COLO668 (cell line): ENCODE results near the gene CHRNE.
A peak's percentile ranks its signal among the peaks of the same experiment; 100 is the strongest.
"Not testable (repeated sequence)": the region's sequence is repeated elsewhere in the genome, so short reads cannot be mapped to it uniquely, and the experiment has no call there.

Source experiments
- DNase-seq: peaks from one replicate; lab custom pipeline; 2025; ENCODE audit not compliant: unreplicated experiment; lab: John Stamatoyannopoulos, UW

The CHRNE gene

DNA sequence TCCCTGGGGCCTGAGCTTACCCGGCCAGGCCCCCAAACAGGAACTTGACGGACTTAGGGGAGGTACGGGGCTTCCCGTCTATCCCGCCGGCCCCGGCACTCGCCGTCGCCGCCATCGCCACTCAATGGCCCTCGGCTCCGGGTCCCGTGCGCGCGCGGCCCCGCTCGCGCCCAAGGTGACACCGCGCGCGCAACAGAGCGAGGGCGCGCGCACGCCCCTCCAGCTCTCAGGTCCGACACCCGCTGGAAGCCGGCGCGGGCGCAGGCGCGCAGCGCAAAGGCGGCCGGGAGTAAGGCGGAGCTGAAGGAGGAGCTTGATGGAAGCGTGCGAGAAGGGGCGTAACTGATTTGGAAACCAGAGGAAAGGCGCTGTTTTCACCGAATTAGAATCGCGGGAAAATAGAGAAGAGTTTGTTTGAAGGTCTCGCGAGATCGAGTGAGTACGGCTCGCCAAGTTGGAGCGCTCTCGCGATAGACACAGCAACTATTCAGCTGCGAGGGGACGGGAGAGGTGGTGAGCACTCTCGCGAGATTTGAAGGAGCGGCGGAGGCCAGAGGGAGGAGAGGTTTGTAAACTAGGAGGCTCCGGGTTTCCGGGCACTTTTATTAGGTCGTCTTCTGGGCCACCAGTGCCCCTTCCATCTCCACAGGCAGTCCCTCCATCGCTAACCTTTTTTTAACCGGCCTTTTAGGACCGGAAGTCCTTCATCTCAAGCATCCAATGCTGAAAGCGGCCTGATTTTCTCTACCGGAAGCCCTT, 37.1 kb upstream of the CHRNE start, which contains the start of the genes RNF167 and SLC25A11:
TSS of gene RNF167 (plus strand) at position 473 of the 759 bp plus-strand sequence. CDS start 642 bp downstream, outside the sequence.
TSS of gene SLC25A11 (minus strand) at position 251 of the 759 bp plus-strand sequence. CDS start at position 115, 136 bp downstream.
- DNase-seq = peak; percentile 97

DNA sequence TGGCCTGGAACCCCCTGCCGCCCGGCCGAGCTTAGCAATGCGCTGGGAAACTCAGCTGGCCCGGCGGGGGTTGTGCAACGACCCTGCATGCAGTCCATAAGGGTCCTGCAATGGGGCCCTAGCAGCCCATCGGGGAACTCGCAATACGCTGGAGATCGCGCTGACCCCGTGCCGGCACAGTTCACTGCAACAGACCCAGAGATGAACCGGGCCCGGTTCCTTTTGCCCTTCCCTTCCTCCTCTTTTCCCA, 36.6 kb upstream of the CHRNE start:
- peak; percentile 14 for DNase-seq

DNA sequence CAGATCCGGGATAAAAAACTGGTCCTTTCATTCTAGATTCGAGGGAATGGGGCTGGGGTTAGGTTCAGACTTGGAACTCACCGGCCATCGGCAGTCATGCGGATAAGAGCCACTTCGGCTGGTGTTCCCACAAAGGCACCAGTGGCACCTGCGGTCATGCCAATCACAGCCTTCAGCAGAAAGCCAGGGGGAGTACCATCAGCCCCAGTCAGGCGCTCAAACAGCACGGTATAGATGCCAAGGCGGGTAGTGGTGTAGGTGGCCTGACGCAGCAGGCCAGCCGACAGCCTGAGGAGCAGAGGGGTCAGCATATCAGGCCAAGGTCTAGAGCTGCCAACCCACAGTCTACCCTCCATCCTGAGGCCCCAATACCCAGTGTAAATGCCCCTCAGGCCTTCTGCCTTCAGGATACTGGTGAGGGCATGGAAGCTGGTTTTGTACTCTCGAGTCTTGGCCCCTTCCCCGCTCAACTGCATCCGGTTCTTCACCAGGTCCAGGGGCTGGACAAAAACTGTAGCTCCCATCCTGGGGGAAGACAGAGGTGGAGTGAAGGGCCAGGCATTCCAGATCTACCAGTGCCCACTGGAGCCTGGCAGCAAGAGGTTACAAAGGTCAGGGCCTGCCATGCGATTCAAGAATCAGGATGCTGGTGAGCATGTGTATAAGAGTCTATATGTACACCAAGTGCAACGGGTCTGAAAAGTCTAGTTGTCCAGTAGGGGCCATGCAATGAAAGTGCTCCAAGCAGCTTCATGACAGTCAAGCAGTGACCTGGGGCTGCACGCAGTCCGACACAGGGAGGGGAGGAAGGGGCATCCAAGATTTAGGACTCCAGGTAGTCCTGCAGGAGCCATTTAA, 36.0 kb upstream of the CHRNE start:
- peak; percentile 13 for DNase-seq

DNA sequence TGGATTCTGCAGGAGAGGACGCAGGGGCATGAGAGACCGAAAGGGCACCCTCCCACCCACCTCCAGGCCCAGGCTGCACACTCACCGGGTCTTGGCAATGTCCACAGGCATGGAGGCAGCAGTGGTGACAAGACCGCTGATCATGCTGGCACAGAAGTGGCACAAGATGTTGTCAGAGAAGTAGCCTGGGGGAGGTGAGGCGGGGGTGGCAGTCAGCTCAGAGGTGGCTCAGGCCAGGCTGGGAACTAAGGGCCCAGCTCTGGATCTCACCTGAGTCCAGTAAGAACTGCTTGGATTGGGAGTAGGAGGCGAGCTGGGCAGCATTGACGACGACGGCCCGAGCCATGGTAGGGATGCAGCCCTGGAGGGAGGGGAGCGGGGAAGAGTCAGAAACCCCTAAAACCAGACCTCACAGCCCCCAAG, 35.2 kb upstream of the CHRNE start:
- no peak for DNase-seq

DNA sequence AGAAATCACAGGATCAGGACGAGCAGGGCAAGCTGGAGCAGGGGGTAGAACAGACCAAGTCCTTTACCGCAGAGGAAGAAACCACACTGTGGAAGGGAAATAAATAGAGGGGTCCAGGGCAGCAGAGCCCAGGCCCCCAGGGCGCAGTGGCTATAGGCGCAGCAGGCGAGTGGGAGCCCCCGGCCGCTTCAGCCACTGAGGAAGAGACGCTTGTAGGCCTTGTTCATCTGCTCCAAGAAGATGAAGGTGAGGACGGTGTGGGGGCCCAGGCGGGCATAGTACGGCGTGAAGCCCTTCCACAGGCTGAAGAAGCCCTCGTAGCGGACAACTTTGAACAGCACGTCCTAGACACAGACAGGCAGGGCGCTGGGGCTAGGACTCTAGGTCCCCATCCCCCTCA, 34.7 kb upstream of the CHRNE start:
- no peak for DNase-seq

DNA sequence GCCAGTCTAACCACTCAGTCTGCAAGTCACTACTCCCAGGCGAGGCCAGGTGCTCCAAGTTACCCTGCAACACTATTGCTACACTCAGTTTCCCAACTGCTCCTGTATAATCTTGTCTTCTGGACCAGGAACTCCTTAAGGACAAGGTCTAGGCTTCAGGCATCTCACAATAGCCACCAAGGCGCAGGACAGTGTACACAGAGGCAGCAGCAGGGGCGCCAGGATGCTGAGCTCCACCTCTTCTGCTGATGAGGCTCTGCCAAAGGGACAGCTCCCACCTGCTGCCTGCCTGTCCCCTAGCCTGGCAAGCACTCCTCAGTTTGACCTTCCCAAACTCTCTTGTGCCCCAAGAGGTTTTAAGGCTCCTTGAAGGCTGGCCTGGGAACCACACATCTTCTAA, 33.5 kb upstream of the CHRNE start:
- DNase-seq = no peak

DNA sequence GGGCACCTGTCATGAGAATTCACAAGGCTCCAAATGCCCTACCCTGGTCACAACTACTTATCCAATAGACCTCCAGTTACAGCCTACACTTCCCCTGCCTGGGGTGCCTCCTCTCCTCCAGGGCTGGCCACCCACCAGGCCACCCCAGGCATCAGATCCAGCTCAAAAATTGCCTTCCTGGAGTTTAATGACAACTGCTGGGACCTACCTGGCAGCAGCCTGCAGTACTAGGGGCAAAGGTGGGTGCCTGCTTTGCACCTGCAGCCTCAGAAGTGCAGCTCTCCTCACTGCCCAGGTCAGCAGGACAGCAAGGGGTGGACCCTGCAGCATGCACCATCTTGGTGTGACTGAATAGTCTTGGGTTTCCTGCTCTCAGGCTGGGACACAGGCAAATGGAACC, 32.8 kb upstream of the CHRNE start:
- no peak for DNase-seq

DNA sequence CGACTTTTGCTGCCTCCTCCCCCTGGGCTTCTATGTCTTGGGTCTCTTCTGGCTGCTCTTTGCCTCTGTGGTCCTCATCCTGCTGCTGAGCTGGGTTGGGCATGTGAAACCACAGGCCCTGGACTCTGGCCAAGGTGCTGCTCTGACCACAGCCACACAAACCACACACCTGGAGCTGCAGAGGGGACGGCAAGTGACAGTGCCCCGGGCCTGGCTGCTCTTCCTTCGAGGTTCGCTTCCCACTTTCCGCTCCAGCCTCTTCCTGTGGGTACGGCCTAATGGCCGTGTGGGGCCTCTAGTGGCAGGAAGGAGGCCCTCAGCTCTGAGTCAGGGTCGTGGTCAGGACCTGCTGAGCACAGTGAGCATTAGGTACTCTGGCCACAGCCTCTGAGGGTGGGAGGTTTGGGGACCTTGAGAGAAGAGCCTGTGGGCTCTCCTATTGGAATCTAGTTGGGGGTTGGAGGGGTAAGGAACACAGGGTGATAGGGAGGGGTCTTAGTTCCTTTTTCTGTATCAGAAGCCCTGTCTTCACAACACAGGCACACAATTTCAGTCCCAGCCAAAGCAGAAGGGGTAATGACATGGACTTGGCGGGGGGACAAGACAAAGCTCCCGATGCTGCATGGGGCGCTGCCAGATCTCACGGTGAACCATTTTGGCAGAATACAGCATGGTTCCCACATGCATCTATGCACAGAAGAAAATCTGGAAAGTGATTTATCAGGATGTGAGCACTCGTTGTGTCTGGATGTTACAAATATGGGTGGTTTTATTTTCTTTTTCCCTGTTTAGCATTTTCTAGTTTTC, 31.5 kb upstream of the CHRNE start:
- peak; percentile 30 for DNase-seq

DNA sequence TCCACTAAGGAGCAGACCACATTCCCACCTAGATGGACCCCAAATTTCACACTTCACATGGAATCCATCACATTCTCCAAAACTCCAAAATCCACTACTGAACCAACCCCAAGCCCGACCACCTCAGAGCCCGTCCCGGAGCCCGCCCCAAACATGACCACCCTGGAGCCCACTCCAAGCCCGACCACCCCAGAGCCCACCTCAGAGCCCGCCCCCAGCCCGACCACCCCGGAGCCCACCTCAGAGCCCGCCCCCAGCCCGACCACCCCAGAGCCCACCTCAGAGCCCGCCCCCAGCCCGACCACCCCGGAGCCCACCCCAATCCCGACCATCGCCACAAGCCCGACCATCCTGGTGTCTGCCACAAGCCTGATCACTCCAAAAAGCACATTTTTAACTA, 30.7 kb upstream of the CHRNE start:
- DNase-seq = no peak

DNA sequence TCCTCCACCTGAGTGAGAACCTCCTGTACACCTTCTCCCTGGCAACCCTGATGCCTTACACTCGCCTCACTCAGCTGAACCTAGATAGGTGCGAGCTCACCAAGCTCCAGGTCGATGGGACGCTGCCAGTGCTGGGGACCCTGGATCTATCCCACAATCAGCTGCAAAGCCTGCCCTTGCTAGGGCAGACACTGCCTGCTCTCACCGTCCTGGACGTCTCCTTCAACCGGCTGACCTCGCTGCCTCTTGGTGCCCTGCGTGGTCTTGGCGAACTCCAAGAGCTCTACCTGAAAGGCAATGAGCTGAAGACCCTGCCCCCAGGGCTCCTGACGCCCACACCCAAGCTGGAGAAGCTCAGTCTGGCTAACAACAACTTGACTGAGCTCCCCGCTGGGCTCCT, 29.9 kb upstream of the CHRNE start:
- no peak for DNase-seq

DNA sequence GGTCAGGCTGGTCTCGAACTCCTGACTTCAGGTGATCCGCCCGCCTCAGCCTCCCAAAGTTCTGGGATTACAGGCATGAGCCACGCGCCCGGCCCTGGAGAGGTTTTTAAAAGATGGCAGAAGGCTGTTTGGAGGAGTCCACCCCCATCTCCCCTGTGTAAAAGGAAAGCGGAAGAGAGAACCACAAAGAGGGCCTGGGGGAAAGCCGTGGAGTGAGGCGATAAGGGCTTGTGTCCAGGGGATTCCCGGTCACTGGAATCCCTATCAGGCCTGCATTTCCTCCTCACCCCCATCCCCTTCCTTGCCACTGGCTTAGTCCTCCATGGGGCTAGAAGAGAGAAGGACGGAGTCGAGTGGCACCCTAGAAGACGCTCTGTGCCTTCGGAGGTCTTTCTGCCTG, 29.1 kb upstream of the CHRNE start, which contains the start of gene GP1BA:
TSS of gene GP1BA (plus strand) at position 315 of the 400 bp plus-strand sequence. CDS start 328 bp downstream, outside the sequence.
- DNase-seq = no peak

DNA sequence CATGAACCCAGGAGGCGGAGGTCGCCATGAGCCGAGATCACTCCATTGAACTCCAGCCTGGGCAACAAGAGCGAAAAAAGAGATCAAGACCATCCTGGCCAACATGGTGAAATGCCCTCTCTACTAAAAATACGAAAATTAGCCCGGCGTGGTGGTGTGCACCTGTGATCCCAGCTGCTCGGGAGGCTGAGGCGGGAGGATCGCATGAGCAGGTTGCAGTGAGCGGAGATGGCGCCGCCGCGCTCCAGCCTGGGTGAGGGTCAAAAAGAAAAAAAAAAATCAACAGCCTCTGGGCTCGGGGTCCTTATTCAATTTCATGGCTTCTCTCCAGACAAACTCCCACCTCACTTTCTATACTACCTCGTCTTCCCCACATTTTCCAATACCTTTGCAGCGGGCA, 26.0 kb upstream of the CHRNE start:
- no peak for DNase-seq

DNA sequence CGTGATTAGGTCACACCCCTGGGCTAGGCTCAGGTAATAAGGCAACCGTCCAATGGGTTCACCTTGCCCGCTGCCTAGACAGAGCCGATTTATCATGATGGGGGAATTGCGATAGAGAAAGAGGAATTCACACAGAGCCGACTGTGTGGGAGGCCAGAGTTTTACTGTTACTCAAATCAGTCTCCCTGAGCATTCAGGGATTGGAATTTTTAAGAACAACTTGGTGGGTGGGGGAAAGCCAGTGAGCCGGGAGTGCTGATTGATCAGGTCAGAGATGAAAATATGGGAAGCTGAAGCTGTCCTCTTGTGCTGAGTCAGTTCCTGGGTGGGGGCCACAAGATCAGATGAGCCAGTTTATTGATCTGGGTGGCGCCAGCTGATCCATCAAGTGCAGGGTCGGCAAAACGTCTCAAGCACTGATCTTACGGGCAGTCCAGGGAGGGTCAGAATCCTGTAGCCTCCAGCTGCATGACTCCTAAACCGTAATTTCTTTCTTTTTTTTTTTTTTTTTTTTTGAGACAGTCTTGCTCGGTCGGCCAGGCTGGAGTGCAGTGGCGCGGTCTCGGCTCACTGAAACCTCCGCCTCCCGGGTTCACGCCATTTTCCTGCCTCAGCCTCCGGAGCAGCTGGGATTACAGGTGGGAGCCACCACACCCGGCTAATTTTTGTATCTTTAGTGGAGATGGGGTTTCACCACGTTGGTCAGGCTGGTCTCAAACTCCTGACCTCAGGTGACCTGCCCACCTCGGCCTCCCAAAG, 23.9 kb upstream of the CHRNE start:
- DNase-seq = not testable (repeated sequence)

DNA sequence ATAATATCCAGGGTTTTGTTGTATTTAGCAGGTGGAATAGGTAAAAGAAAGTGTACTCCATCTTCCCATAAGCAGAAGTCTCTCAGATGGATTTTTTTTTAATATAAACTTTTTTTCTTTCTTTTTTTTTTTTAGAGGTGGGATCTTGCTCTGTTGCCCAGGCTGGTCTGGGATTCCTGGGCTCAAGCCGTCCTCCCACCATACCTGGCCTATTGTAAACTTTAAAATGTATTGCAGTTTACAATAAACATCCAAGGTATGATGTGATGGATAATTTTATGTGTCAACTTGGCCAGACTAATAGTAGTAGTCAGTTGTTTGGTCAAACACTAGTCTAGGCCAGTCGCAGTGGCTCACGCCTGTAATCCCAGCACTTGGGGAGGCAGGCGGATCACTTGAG, 18.4 kb upstream of the CHRNE start:
- no peak for DNase-seq

DNA sequence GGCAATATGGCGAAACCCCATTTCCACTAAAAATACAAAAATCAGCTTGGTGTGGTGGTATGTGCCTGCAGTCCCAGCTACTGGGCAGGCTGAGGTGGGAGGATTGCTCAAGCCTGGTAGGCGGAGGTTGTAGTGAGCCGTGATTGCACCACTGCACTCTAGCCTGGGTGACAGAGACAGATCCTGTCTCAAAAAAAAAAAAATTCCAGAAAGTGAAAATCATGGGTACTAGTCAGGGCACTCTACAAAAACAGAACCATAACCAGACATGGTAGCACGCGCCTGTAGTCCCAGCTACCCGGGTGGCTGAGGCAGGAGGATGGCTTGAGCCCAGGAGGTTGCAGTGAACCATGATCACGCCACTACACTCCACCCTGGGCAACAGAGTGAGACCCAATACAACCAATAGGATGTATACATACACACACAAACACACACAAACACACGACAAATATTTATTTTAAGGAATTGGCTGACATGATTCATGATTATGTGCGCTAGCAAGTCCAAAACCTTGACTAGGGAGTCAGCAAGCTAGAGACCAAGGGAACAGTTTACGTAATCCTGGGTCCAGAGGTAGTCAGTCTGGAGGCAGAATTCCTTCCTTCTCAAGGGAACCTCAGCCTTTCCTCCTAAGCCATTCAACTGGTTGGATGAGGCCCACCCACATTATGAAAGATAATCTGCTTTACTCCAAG, 17.6 kb upstream of the CHRNE start:
- no peak for DNase-seq

DNA sequence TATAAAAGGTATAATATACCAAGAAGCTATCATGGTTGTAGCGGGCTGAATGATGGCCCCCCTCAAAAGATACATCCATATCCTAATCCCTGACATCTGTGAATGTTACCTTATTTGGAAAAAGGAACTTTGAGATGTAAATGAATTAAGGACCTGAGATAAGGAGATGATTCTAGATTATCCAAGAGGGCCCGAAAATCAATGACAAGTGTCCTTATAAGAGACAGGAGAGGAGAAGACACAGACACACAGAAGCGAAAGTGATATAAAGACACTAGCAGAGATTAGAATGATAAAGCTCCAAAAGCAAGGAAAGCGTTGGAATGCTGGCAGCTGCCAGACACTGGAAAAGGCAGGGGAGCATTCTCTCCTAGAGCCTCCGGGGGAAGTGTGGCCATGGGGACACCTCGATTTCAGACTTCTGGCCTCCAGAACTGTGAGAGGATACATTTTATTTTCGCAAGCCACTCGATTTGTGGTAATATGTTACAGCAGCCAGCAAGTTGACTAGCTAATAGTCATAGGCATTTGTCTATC, 16.7 kb upstream of the CHRNE start:
- DNase-seq = no peak

DNA sequence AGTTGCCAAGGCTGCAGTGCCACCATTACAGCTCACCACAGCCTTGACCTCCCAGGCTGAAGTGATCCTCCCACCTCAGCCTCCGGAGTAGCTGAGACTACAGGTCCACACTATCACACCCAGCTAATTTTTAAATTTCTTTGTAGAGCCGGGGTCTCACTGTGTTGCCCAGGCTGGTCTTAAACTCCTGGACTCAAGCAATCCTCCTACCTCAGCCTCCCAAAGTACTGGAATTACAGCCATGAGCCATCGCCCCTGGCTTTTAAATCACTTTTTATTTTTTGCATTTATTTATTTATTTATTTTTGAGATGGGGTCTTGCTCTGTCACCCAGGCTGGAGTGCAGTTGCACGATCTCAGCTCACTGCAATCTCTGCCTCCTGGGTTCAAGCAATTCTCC, 11.7 kb upstream of the CHRNE start:
- DNase-seq = not testable (repeated sequence)

DNA sequence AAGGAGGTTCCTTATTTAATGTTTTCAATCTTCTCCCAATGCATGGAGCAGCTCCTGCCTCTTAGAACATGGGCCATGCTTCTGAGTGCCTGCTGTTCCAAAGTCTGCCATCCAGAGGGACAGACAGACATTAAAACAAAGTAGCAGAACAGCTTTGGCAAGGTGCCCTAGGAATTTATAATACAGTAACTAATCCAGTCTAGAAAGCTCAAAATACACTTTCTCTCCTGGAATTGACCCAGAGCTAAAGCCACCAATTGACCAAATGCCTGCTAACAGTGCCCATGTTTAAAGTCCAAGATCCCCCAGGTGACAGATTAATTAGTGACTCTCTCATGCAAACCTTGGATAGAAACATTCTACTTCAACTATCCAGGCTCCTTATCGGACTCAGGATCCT, 11.1 kb upstream of the CHRNE start:
- no peak for DNase-seq

DNA sequence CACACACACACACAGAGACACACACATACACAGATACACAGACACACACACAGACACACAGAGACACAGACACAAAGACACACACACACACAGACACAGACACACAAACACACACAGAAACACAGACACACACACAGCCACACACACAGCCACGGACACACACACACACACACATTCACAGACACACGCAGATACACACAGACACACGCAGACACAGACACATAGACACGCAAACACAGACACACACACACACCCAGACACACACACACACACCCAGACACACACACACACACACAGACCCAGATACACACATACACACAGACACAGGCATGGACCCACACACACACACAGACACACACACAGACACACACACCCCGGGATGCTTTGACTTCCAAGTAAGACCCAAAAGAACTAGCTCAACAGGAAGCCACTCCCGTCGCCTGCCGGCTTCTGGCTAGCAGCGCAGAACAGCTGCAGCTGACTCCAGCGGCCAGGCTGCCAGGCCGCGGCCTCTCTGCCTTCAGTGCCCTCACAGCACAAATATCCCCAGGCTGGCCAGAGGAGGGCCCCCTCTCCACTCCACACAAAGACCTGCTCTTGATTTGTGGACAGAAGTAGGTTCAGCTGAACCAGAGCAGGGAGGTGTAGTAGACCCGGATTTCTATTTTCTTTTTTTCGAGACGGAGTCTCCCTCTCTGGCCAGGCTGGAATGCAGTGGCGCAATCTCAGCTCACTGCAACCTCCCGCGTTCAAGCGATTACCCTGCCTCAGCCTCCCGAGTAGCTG, 6.0 kb upstream of the CHRNE start:
- DNase-seq = peak; percentile 85
